ENCODE results near the gene HCN2.

GRCh38 chr19:589693-590395, at the start of gene HCN2:
- TF ChIP-seq CTCF (conservative IDR thresholded peaks at IDR 0.05; ENCODE audit: low read length) (no peak), EZH2phosphoT487 (IDR thresholded peaks at IDR 0.05; ENCODE audit: borderline replicate concordance, low read depth, low read length) (no peak)

All from OCI-LY7 (cell line).